ENCODE measurements around the gene ELMO3. TPM values are rescaled to one million over a fixed set of nuclear protein-coding genes. Genes with fewer than 3 reads are reported as not detected.

ELMO3 gene
- total RNA-seq, 4 donors from 2014 or later = 1.6 to 5.4 TPM; not detected in 2

- no peaks in the 10 kb centered on the region for H3K4me1 ChIP-seq
- H3K36me3 ChIP-seq = no peaks in the 10 kb centered on the region
- intact Hi-C loops (cut with DNase I; ENCODE audit: low total_unique reads) = no loop called here
- TF ChIP-seq CTCF (IDR thresholded peaks at IDR 0.05) (no peak), POLR2A (IDR thresholded peaks at IDR 0.05) (no peak)
- H3K9me3 ChIP-seq = no peaks in the 10 kb centered on the region
- H3K4me3 ChIP-seq = no peak overlapping the region
- H3K27ac ChIP-seq = no peak overlapping the region
- H3K27me3 ChIP-seq = no peaks in the 10 kb centered on the region
- no peak for DNase-seq
These were observed 7.9 kb downstream of the ELMO3 start for GRCh38 chr16:67206838-67207248.

GRCh38 chr16:67207249-67208091 is 8.5 kb downstream of the ELMO3 start:
- Histone ChIP-seq H3K4me3 (no peak overlapping the region), H3K4me1 (no peaks in the 10 kb centered on the region), H3K9me3 (no peaks in the 10 kb centered on the region), H3K27ac (no peak overlapping the region), H3K36me3 (no peaks in the 10 kb centered on the region), H3K27me3 (no peaks in the 10 kb centered on the region)
- intact Hi-C loops (cut with DNase I; ENCODE audit: low total_unique reads) = no loop called here
- DNase-seq = no peak
- no peak for TF ChIP-seq POLR2A (IDR thresholded peaks at IDR 0.05)
- no peak for TF ChIP-seq CTCF (IDR thresholded peaks at IDR 0.05)

- no peaks in the 10 kb centered on the region for H3K4me1 ChIP-seq
- no peak for DNase-seq
- no peaks in the 10 kb centered on the region for H3K27me3 ChIP-seq
- no peak overlapping the region for H3K4me3 ChIP-seq
- no peak for TF ChIP-seq POLR2A (IDR thresholded peaks at IDR 0.05)
- TF ChIP-seq CTCF (IDR thresholded peaks at IDR 0.05) = no peak
- no peaks in the 10 kb centered on the region for H3K9me3 ChIP-seq
- no peak overlapping the region for H3K27ac ChIP-seq
- no peaks in the 10 kb centered on the region for H3K36me3 ChIP-seq
- intact Hi-C loops (cut with DNase I; ENCODE audit: low total_unique reads) = no loop called here
These were observed 9.4 kb downstream of the ELMO3 start for GRCh38 chr16:67208154-67208896.

- intact Hi-C loops (cut with DNase I; ENCODE audit: low total_unique reads) = no loop called here
- H3K36me3 ChIP-seq = no peaks in the 10 kb centered on the region
- DNase-seq = no peak
- H3K27ac ChIP-seq = no peak overlapping the region
- H3K9me3 ChIP-seq = no peaks in the 10 kb centered on the region
- no peak for TF ChIP-seq POLR2A (IDR thresholded peaks at IDR 0.05)
- TF ChIP-seq CTCF (IDR thresholded peaks at IDR 0.05) = no peak
- no peaks in the 10 kb centered on the region for H3K27me3 ChIP-seq
- no peaks in the 10 kb centered on the region for H3K4me1 ChIP-seq
- no peak overlapping the region for H3K4me3 ChIP-seq
These were observed 10.6 kb downstream of the ELMO3 start for GRCh38 chr16:67209565-67209964.
